B cell (primary cell): Measurements from ENCODE around the gene TRIM47.
"Not testable (repeated sequence)": the region's sequence is repeated elsewhere in the genome, so short reads cannot be mapped to it uniquely, and the experiment has no call there.

Source experiments
- CTCF ChIP-seq: fragments of 200-600 bp; IDR thresholded peaks from one replicate; pipeline ENCODE4 v1.8.0; 2022; ENCODE audit warnings: antibody characterized with exemption, mild to moderate bottlenecking
- EZH2 ChIP-seq: IDR thresholded peaks from 2 replicates; pipeline ENCODE4 v1.6.1; 2012; ENCODE audit warnings: borderline replicate concordance, low read depth, mild to moderate bottlenecking, moderate library complexity, low read length; ENCODE audit not compliant: insufficient read depth, poor library complexity, severe bottlenecking

DNA sequence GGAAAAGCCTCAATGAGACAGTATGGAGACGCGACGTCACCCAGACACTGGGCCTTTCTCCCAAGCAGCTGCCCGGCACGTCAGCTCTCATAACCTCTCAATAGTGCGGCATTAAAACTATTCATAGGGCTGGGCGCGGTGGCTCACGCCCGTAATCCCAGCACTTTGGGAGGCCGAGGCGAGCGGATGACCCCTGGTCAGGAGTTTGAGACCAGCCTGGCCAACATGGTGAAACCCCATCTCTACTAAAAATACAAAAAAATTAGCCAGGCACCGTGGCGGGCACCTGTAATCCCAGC lies 26.7 kb downstream of the TRIM47 start:
- TF ChIP-seq EZH2, CTCF: not testable (repeated sequence)
